ENCODE results near the gene CUTA. TPM values are rescaled to one million over a fixed set of nuclear protein-coding genes. Genes with fewer than 3 reads are reported as not detected.

The CUTA gene
- total RNA-seq, 1 donor from 2014 or later = 264 TPM

DNA sequence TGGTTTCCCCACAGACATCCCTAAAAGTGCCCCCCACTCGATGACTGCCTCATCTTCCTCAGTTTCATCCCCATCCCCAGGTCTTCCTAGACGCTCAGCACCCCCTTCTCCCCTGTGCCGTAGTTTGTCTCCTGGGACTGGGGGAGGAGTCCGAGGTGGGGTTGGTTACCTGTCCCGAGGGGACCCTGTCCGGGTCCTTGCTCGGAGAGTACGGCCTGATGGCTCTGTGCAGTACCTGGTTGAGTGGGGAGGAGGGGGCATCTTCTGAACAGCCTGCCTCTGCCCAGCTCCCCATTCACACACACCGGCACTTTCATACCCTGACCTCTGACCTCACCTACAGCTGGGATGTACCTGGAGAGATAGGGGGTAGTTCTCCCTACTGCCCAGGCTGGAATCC is 2.1 kb downstream of the CUTA start:
- no peak for DNase-seq (ENCODE audit: low spot score, unreplicated experiment)
- Mint-ChIP-seq H3K4me3 (ENCODE audit: low read depth) (peak overlapping the region; percentile 60), H3K27me3 (no peaks in the 10 kb centered on the region), H3K4me1 (ENCODE audit: low read depth) (peaks cover 44% of the 10 kb centered on the region), H3K36me3 (ENCODE audit: insufficient read depth) (peaks cover 8% of the 10 kb centered on the region), H3K9me3 (ENCODE audit: low read depth) (no peaks in the 10 kb centered on the region), H3K27ac (peak overlapping the region; percentile 78)
- TF ChIP-seq, protein P1, sequence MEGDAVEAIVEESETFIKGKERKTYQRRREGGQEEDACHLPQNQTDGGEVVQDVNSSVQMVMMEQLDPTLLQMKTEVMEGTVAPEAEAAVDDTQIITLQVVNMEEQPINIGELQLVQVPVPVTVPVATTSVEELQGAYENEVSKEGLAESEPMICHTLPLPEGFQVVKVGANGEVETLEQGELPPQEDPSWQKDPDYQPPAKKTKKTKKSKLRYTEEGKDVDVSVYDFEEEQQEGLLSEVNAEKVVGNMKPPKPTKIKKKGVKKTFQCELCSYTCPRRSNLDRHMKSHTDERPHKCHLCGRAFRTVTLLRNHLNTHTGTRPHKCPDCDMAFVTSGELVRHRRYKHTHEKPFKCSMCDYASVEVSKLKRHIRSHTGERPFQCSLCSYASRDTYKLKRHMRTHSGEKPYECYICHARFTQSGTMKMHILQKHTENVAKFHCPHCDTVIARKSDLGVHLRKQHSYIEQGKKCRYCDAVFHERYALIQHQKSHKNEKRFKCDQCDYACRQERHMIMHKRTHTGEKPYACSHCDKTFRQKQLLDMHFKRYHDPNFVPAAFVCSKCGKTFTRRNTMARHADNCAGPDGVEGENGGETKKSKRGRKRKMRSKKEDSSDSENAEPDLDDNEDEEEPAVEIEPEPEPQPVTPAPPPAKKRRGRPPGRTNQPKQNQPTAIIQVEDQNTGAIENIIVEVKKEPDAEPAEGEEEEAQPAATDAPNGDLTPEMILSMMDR (IDR thresholded peaks at IDR 0.05; ENCODE audit: unreplicated experiment) = no peak

- no peak overlapping the region for H3K4me3 Mint-ChIP-seq (ENCODE audit: low read depth)
- peaks cover 8% of the 10 kb centered on the region for H3K36me3 Mint-ChIP-seq (ENCODE audit: insufficient read depth)
- H3K27ac Mint-ChIP-seq = peak overlapping the region; percentile 3
- H3K27me3 Mint-ChIP-seq = no peaks in the 10 kb centered on the region
- DNase-seq (ENCODE audit: low spot score, unreplicated experiment) = no peak
- H3K9me3 Mint-ChIP-seq (ENCODE audit: low read depth) = no peaks in the 10 kb centered on the region
- peaks cover 44% of the 10 kb centered on the region for H3K4me1 Mint-ChIP-seq (ENCODE audit: low read depth)
- TF ChIP-seq, protein P1 (IDR thresholded peaks at IDR 0.05; ENCODE audit: unreplicated experiment) = peak; percentile 46
Observed at GRCh38 chr6:33414592-33415271, 3.2 kb downstream of the CUTA start.

- Mint-ChIP-seq H3K9me3 (ENCODE audit: low read depth) (no peaks in the 10 kb centered on the region), H3K36me3 (ENCODE audit: insufficient read depth) (peaks cover 8% of the 10 kb centered on the region), H3K27me3 (no peaks in the 10 kb centered on the region), H3K4me3 (ENCODE audit: low read depth) (peak overlapping the region; percentile 12), H3K27ac (no peak overlapping the region), H3K4me1 (ENCODE audit: low read depth) (peaks cover 35% of the 10 kb centered on the region)
- TF ChIP-seq, protein P1 (IDR thresholded peaks at IDR 0.05; ENCODE audit: unreplicated experiment) = no peak
- DNase-seq (ENCODE audit: low spot score, unreplicated experiment) = no peak
Observed at GRCh38 chr6:33413241-33414120, 4.4 kb downstream of the CUTA start.

DNA sequence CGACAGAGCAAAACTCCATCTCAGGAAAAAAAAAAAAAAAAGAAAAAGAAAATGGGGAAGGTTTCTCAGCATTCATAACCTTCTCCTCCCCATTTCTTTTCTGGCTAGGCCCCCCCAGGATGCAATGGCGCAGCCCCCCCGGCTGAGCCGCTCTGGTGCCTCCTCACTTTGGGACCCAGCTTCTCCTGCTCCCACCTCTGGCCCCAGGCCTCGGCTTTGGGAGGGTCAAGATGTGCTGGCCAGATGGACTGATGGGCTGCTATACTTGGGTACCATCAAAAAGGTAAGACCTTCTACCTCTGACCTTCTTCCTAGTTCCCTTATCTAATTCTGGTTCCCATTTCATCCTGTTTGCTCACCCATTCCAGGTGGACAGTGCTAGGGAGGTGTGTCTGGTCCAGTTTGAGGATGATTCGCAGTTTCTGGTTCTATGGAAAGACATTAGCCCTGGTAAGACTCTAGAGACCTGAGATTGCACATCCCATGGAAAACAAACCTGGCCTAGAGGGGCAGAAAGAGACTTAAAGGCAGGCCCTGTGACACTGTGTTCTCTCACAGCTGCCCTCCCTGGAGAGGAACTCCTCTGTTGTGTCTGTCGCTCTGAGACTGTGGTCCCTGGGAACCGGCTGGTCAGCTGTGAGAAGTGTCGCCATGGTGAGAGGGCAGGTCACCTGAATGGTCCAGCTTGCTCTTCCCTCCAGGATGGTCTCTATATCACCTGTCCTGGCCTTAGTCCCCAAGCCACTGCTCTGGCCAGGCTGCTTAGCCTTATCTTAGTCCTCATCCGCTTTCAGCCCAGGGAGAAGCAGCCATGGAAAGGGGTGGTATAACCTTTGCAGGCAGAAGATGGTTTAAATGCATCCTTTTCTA is 5.5 kb downstream of the CUTA start:
- DNase-seq (ENCODE audit: low spot score, unreplicated experiment) = no peak
- Mint-ChIP-seq H3K9me3 (ENCODE audit: low read depth) (no peaks in the 10 kb centered on the region), H3K36me3 (ENCODE audit: insufficient read depth) (peaks cover 8% of the 10 kb centered on the region), H3K4me1 (ENCODE audit: low read depth) (peaks cover 31% of the 10 kb centered on the region), H3K27ac (peak overlapping the region; percentile 60), H3K27me3 (no peaks in the 10 kb centered on the region), H3K4me3 (ENCODE audit: low read depth) (peak overlapping the region; percentile 72)
- TF ChIP-seq, protein P1 (IDR thresholded peaks at IDR 0.05; ENCODE audit: unreplicated experiment) = no peak

DNA sequence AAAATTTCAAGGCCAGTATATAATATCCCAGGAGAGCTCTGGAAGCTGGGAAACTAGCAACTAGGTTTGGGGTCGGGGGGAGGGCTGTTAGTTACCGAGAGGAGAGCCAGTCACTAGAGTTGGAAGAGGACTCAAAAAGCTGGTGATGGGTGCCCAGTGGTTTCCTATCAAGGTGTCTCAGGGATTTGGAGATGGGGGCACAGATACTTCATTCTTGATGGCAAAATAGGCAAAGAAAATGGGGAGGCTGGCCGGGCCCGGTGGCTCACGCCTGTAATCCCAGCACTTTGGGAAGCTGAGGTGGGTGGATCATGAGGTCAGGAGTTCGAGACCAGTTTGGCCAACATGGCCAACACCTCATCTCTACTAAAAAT is 6.3 kb downstream of the CUTA start:
- H3K9me3 Mint-ChIP-seq (ENCODE audit: low read depth) = no peaks in the 10 kb centered on the region
- H3K4me1 Mint-ChIP-seq (ENCODE audit: low read depth) = peaks cover 23% of the 10 kb centered on the region
- peak overlapping the region; percentile 45 for H3K27ac Mint-ChIP-seq
- H3K27me3 Mint-ChIP-seq = no peaks in the 10 kb centered on the region
- H3K4me3 Mint-ChIP-seq (ENCODE audit: low read depth) = peak overlapping the region; percentile 72
- no peak for DNase-seq (ENCODE audit: low spot score, unreplicated experiment)
- peaks cover 8% of the 10 kb centered on the region for H3K36me3 Mint-ChIP-seq (ENCODE audit: insufficient read depth)
- TF ChIP-seq, protein P1 (IDR thresholded peaks at IDR 0.05; ENCODE audit: unreplicated experiment) = no peak
